KOPT-K1 (cell line): ENCODE data around the gene MEIOSIN.
A peak's percentile ranks its signal among the peaks of the same experiment; 100 is the strongest.
"Not testable (repeated sequence)": the region's sequence is repeated elsewhere in the genome, so short reads cannot be mapped to it uniquely, and the experiment has no call there.

Experiments
- H3K27ac ChIP-seq: fragments of 200-600 bp; sonication (generic); 2 replicates; pipeline ENCODE4 v1.5.1; 2016; ENCODE audit warnings: antibody characterized with exemption, mild to moderate bottlenecking, low read depth, low read length; ENCODE audit not compliant: poor library complexity, severe bottlenecking
- H3K36me3 ChIP-seq: fragments of 200-600 bp; sonication (generic); 2 replicates; pipeline ENCODE4 v1.5.1; 2017; ENCODE audit warnings: antibody characterized with exemption, mild to moderate bottlenecking, low read length, moderate library complexity; ENCODE audit not compliant: insufficient read depth
- H3K9me3 ChIP-seq: fragments of 200-600 bp; sonication (generic); 2 replicates; pipeline ENCODE4 v1.5.1; 2017; ENCODE audit warnings: antibody characterized with exemption, low read length, mild to moderate bottlenecking; ENCODE audit not compliant: insufficient read depth, poor library complexity, severe bottlenecking

The MEIOSIN gene, protein sequence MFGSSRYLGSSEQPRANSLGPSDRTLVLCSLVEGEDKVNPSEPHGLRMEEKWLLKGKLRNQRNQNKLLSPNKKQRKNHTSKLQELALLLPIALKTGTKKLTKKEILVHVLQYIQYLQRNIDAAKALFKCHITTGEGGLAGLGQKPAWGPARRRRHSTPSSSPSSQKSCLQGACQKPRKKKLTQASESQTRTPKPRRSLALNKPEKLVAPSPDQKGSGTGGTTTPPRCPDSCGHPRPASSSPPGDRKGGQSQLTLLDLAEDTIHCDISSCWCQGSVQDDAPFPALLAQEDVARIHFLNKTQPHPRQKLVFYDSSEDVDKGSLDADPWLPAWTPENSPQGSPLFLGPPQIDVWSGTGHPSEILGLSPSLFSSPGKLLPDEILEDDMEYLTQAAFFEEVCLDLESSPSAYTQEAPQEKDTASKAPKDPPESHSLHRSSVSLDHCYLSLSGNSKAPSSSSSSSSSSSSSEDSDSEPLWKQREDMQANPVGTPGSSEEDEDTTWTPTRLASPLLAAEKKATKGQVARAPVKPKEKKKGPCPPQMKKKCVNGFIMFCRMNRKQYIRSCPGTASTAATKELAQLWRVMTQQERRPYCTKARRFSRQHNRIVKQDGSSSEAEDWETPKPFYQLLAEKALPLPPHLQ

DNA sequence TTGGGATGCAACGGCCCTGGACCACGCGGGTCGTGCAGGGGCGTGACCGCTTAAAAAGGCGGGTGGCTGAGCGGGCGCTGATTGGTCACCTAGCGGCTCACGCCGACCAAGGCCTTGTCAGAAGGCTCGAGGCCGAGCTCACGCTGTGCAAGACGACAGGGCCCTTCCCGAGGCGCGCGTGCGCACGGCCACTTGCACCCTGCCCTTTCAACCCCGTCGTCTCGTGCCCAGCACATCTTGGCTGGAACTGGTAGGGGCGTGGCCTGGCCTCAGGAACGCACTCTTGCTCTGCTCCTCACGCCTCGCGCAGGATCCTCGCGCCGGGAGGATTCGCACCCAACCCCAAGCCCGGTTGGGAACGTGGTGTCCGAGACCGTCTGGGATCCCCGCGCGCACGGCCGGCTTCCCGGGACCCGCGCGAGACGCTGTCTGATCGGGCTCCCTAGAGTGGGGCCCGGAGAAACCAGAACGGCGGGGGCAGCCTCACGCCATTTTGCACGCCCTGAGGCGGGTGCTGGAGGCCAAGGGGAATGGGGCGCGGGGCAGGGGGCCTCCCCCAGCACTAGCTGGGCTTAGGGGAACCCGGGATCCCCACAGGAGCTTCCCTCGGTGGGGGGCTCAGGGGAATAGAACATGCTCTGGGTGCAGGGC lies at the start of gene MEIOSIN:
TSS of gene MEIOSIN (plus strand) at position 280 of the 651 bp plus-strand sequence. CDS start 1,938 bp downstream, outside the sequence.
- H3K27ac ChIP-seq = no peak within 1 kb of the TSS
- H3K36me3 ChIP-seq = no peaks in the 10 kb centered on the region
- H3K9me3 ChIP-seq = no peaks in the 10 kb centered on the region

DNA sequence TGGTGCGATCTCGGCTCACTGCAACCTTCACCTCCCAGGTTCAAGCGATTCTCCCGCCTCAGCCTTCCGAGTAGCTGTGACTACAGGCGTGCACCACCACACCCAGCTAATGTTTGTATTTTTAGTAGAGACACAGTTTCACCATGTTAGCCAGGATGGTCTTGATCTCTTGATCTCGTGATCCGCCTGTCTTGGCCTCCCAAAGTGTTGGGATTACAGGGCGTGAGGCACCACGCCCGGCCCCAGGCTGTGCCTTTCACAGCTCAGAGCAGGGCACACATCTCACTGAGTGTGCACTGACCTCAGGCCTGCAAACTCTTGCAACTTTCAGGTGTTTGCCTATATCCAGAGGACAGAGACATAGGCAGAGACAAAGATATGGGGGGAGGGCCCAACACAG lies 48.2 kb upstream of the MEIOSIN start:
- not testable (repeated sequence) for H3K27ac ChIP-seq, H3K9me3 ChIP-seq
- H3K36me3 ChIP-seq = peaks cover 72% of the 10 kb centered on the region

DNA sequence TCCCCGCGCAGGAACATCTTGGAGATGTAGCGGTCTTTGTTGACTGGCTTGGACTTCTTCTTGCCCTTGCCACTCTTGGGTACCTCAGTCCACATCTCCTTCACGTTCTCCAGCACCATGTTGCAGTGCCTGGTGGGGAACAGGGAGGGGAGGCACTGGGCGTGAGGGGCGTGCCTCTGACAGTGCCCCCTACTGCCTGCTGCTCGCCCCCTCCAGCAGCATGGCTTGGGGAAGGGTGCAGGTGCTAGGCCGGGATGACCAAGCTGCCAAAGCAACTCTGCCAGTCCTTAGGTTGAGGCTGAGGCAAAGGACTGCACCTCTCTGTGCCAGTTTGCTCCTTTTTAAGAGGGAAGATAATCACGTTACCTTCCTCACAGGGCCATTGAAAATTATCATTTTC lies 45.6 kb upstream of the MEIOSIN start:
- Histone ChIP-seq H3K9me3 (no peaks in the 10 kb centered on the region), H3K36me3 (peaks cover 72% of the 10 kb centered on the region), H3K27ac (no peak overlapping the region)

DNA sequence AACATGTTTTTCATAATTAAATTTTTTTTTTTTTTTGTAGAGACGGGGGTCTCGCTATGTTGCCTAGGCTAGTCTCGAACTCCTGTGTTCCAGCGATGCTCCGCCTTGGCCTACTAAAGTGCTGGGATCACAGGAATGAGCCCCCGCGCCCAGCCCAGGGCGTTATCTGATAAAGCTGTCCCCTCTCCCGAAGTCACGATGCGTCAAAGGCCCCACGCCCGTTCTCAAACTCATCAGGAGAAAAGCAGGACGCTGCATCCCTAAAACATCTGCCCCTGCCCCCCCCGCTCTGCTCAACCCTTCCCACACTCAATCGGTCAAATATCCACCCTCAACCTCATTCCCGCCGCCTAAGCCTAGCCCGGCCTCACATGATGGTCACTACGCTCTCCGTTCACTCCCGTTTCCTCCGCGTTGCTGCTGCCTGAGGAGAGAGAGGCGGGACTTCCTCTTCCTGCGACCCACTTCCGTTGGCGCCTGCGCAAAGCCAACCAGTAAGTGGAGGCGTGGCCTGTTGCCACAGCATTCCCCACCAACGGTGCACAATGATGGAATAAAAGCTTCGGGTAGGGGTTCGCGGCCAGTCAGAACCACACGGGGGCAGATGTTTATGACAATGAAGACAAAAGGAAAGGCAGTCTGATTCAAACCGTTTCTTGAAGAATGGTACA lies 41.6 kb upstream of the MEIOSIN start, which contains the start of gene SNRPD2:
TSS of gene SNRPD2 (minus strand) at position 438 of the 671 bp plus-strand sequence. CDS start at position 373, 65 bp downstream.
- Histone ChIP-seq H3K27ac (peak within 1 kb of the TSS; percentile 76), H3K9me3 (no peaks in the 10 kb centered on the region), H3K36me3 (peaks cover 54% of the 10 kb centered on the region)

DNA sequence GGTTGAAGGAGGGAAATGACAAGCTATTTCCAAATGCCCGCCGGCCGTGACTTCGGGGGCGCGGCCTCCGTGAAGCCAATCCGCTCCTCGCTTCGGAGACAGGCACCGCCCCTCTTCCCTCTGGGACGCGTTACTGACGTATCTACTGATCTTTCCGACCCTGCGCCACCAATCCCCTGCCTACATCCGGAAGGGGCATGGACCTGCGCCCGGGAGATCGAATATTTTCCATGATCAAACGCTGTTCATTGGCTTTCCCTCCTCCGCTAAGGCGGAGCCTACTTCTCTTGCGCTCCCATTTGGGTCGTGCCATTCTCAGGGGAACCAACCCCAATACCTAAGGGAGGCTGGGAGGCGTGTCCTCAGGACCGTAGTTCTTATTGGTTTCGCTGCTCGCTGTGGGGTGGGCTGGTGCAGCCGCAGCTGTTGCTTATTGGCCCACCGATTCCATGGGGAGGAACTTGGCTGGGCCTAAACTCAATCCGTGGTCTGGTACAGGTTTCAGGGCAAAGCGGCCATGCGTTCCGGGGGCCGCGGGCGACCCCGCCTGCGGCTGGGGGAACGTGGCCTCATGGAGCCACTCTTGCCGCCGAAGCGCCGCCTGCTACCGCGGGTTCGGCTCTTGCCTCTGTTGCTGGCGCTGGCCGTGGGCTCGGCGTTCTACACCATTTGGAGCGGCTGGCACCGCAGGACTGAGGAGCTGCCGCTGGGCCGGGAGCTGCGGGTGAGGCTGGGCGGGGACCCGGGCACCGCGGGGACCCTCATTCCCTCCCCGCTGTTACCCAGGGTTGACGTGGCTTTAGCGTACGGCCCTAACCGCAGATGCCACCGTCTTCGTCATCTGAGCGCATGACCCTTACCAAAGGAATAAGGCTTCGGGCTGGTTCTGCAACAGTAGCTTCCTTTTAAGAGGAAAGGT lies 40.8 kb upstream of the MEIOSIN start, which contains the start of gene QPCTL:
TSS of gene QPCTL (plus strand) at position 480 of the 919 bp plus-strand sequence. CDS start at position 518, 38 bp downstream.
- Histone ChIP-seq H3K27ac (peak within 1 kb of the TSS; percentile 76), H3K36me3 (peaks cover 51% of the 10 kb centered on the region), H3K9me3 (no peaks in the 10 kb centered on the region)

DNA sequence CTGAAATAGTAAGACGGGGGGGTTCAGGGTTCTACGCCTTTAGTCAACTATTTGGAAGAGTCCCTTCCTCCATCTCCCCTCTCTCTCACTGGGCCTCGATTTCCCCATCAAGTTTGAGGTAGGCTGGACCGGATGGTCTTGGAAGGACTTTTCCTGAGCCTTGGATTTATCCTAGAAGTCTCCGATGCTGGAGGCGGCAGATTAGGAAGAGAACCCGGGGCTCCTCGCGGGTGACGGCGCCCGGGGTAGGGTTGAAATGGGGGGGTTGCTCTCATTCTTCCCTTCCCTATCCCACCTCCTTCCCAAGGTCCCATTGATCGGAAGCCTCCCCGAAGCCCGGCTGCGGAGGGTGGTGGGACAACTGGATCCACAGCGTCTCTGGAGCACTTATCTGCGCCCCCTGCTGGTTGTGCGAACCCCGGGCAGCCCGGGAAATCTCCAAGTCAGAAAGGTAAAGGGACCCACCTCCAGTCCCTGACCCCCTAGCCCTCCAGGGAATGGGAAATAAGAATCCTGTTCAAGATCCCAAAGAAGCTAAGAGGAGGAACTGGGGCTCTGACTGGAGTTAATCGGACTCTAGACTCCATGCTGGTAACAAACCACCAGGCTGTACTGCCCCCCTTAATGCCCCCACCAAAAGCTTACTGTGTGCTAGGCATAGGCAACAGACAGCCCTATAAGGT lies 40.0 kb upstream of the MEIOSIN start:
- Histone ChIP-seq H3K27ac (peak overlapping the region; percentile 76), H3K36me3 (peaks cover 51% of the 10 kb centered on the region), H3K9me3 (no peaks in the 10 kb centered on the region)

DNA sequence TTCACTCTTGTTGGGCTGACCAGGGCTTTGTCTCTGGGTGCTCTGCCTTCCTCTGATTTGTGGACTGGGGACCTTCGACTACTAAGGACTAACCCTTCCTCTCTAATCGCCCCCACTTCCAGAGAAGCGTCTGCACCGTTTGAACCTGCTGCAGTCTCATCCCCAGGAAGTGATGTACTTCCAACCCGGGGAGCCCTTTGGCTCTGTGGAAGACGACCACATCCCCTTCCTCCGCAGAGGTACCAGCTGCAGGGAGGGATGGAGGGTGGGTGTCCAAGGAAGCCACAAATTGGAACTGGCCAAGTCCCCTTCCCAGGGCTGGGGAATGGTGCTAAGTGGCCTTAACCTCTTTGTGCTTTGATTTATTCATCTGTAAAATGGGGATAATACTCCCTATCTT lies 31.6 kb upstream of the MEIOSIN start:
- H3K27ac ChIP-seq = no peak overlapping the region
- no peaks in the 10 kb centered on the region for H3K9me3 ChIP-seq
- H3K36me3 ChIP-seq = peaks cover 48% of the 10 kb centered on the region

DNA sequence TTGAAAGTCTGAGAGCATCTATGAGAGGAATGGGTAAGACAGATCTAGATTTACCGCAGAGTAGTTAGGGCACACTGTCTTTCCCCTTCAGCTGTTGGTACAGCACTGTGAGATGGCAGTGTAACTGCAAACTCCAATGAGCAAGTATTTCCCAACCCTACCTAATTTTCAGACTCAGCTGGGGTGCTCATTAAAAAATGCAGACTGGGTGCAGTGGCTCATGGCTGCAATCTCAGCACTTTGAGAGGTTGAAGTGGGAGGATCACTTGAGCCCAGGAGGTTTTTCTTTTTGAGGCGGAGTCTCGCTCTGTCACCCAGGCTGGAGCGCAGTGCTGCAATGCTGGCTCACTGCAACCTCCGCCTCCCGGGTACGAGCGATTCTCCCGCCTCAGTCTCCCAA lies 28.1 kb upstream of the MEIOSIN start:
- H3K9me3 ChIP-seq = no peaks in the 10 kb centered on the region

DNA sequence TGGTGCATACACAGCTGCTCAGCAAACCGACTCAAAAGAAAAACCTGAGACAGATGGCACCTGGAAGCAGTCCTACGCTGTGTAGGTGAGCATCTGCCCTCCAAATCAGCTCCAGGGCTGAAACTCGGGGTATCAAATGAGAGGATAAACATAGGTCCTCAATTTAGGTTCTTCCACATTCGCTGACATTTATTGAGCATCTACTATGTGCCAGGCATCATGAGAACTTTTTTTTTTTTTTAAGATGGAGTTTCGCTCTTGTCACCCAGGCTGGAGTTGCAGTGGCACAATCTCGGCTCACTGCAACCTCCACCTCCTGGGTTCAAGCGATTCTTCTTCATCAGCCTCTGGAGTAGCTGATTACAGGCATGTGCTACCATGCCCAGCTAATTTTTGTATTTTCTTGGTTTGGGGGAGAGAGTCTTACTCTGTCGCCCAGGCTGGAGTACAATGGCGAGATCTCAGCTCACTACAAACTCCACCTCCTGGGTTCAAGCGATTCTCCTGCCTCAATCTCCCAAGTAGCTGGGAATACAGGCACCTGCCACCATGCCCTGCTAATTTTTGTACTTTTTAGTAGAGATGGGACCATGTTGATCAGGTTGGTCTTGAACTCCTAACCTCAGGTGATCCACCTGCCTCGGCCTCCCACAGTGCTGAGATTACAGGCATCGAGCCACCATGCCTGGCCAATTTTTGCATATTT lies 27.4 kb upstream of the MEIOSIN start:
- Histone ChIP-seq H3K36me3 (peaks cover 46% of the 10 kb centered on the region), H3K27ac (no peak overlapping the region), H3K9me3 (no peaks in the 10 kb centered on the region)

More for the DNA sequence above, 28.1 kb upstream of the MEIOSIN start:
- peaks cover 40% of the 10 kb centered on the region for H3K36me3 ChIP-seq
- H3K27ac ChIP-seq = no peak overlapping the region

DNA sequence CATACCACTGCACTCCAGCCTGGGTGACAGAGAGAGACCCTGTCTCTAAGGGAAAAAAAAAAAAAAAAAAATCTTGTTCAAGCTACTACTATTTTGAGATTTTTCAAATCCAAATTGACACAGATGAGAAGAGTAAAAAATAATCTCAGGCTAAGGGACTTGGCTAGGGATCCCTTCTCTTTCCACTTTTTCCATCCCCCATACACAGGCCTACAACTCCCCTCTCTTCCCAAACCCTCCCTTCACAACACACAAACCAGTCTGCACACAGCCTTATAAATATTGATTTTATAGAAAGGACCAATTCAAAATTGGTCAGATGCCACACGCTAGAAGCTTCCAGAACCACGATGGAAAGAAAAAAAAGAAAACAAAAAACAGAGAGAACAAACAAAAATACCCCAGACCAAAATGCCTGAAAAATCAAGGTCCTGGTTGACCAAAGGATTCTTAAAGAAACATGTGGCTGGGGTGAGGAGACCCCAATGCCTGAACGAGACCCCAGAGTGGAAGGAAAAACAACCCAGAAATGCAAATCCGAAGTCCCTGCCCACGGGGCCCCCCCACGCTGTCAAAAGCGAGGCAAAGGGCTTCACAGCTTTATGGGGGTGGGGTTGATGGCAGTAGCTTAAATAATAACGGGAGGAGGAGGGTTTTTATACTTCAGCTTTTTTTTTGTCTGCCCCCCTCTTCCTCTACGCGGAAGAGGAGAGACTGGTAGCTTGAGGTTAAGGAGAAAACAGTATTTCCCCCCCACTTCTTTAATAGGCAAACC lies 22.7 kb upstream of the MEIOSIN start:
- Histone ChIP-seq H3K9me3 (no peaks in the 10 kb centered on the region), H3K27ac (no peak overlapping the region), H3K36me3 (peaks cover 41% of the 10 kb centered on the region)

DNA sequence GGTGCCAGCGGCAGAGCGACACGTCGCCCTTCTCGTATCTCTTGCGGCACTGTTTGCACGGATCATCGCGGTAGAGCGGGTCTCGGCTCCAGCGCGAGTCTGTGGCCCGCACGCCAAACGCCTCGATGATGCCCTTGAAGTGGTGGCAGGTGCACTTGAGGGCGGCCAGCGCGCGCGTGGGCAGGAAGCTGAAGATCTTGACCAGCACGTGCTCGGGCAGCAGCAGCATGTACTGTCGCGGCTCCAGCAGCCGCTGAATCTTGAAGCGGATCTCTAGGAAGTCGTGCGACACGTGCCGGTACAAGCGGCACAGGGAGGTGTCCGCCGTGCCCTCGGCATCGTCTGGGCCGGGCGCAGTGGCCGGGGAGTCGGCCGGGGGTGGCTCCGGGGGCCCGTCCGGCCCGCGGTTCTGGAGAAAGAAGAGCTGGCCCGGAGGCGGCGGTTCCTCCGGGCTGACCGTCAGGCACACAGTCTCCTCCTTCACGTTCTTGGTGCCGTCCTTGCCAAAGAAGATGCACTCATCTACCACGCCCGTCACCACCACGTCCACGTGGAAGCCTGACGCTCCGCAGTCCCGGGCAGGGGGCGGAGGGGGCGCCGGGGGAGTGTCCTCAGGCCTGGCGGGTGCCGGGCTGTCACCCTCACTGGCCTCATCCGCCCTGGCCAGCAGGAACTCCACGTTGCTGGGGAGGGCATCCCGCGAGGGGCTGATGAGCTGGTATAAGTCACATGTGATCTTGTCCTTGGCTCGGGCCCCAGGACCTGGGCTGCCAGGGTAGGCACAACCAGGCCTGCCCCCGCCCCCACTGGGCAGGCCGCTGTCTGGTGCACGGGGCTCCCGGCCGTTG lies 21.2 kb upstream of the MEIOSIN start:
- Histone ChIP-seq H3K36me3 (peaks cover 41% of the 10 kb centered on the region), H3K9me3 (no peaks in the 10 kb centered on the region)

DNA sequence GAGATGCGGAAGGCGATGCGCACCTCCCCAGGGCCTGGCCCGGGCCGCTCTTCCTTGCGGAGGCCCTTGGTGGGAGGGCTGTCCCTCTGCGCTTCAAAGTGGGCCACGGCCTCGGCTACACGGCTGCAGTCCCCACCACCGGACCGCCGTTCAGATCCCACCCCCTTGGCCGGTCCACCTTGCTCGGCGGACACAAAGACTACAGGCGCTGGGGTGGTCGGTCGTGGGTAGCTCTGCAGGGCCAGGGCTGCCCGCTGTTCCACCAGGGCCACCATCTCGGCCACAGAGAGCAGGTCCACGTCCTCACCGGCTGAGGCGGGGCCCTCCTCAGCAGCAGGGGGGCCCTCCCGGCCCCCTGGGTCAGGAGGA lies 20.6 kb upstream of the MEIOSIN start:
- Histone ChIP-seq H3K9me3 (no peaks in the 10 kb centered on the region), H3K27ac (no peak overlapping the region), H3K36me3 (peaks cover 41% of the 10 kb centered on the region)

More for the DNA sequence above, 21.2 kb upstream of the MEIOSIN start:
- H3K27ac ChIP-seq = no peak overlapping the region
